ENCODE data around the gene SETD2. TPM values are rescaled to one million over a fixed set of nuclear protein-coding genes. Genes with fewer than 3 reads are reported as not detected.

Gene SETD2
- polyA plus RNA-seq, 3 donors, result 3.1 to 22.4 (median 7.5) TPM

DNA sequence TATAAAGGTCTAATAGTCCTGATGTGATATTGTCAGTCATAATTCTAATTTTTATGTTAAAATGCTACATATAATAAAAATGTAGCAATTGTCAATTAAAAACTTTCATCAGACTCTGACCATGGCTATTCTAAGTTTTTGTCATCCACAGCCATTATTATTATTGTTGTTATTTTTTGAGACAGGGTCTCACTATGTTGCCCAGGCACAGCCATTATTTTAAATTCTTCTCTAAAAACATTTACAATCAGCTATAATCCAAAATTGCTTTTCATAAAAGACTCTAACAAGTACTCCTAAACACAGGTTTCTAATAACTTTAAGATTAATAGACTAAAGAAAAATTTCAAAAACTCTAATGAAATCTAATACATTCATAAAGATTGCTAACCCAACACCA, 41.0 kb upstream of the SETD2 start:
- Histone ChIP-seq H3K4me1 (ENCODE audit: control insufficient read depth in 1 of 2, insufficient read depth in 2 of 2, low read length in 2 of 2) (no peaks in the 10 kb centered on the region), H2AFZ (ENCODE audit: insufficient read depth, low read depth, low read length, poor library complexity, severe bottlenecking) (no peak overlapping the region), H3K4me2 (replicated peaks; ENCODE audit: extremely low read depth, low read length, poor library complexity, severe bottlenecking) (no peak overlapping the region), H3K27ac (ENCODE audit: low read depth in 1 of 2, low read length in 2 of 2) (no peak overlapping the region), H4K20me1 (ENCODE audit: insufficient read depth, low read length) (no peaks in the 10 kb centered on the region), H3K79me2 (ENCODE audit: insufficient read depth, low read length) (no peaks in the 10 kb centered on the region), H3K9ac (ENCODE audit: insufficient read depth, low read length, poor library complexity, severe bottlenecking) (no peak overlapping the region), H3K27me3 (ENCODE audit: control insufficient read depth in 2 of 2, insufficient read depth in 2 of 2, low read length in 2 of 2) (no peaks in the 10 kb centered on the region), H3K4me3 (replicated peaks in 1 of 3; ENCODE audit: low read depth in 2 of 3, low read length in 3 of 3) (no peak overlapping the region), H3K36me3 (replicated peaks in 1 of 2; ENCODE audit: control insufficient read depth in 1 of 2, insufficient read depth in 2 of 2, low read length in 2 of 2) (no peaks in the 10 kb centered on the region), H3K9me3 (replicated peaks in 1 of 2; ENCODE audit: control insufficient read depth in 1 of 2, insufficient read depth in 1 of 2, low read length in 2 of 2) (no peaks in the 10 kb centered on the region)
- Mint-ChIP-seq H3K27me3 (ENCODE audit: low read depth in 3 of 3) (no peaks in the 10 kb centered on the region), H3K4me3 (no peak overlapping the region), H3K4me1 (no peaks in the 10 kb centered on the region), H3K36me3 (no peaks in the 10 kb centered on the region), H3K9me3 (peaks cover 0 to 3% (median 0%) of the 10 kb centered on the region in 7 donors), H3K27ac (no peak overlapping the region)
- intact Hi-C loops (cut with micrococcal nuclease), result no loop called here
- TF ChIP-seq, protein P1, sequence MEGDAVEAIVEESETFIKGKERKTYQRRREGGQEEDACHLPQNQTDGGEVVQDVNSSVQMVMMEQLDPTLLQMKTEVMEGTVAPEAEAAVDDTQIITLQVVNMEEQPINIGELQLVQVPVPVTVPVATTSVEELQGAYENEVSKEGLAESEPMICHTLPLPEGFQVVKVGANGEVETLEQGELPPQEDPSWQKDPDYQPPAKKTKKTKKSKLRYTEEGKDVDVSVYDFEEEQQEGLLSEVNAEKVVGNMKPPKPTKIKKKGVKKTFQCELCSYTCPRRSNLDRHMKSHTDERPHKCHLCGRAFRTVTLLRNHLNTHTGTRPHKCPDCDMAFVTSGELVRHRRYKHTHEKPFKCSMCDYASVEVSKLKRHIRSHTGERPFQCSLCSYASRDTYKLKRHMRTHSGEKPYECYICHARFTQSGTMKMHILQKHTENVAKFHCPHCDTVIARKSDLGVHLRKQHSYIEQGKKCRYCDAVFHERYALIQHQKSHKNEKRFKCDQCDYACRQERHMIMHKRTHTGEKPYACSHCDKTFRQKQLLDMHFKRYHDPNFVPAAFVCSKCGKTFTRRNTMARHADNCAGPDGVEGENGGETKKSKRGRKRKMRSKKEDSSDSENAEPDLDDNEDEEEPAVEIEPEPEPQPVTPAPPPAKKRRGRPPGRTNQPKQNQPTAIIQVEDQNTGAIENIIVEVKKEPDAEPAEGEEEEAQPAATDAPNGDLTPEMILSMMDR (IDR thresholded peaks at IDR 0.05), result no peak
- DNase-seq, result no peak

DNA sequence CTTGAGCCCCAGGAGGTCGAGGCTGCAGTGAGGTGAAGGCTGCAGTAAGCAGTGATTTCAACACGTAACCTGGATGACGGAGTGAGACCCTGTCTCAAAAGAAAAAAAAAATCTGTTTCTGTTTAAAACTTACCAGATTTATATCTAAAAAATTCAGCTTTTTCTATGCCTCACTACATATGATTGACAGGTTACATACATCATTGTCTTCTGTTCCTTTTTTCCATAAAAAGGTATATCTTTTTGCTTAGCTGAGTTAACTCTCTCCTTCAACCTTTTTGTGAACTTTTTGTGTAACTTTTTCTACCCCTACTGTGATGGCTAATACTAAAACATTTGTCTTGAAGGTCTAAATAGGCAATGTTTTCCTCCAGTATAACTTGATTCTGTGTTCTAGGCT, 38.6 kb upstream of the SETD2 start:
- Histone ChIP-seq H3K4me2 (replicated peaks; ENCODE audit: extremely low read depth, low read length, poor library complexity, severe bottlenecking) (no peak overlapping the region), H3K9me3 (replicated peaks in 1 of 2; ENCODE audit: control insufficient read depth in 1 of 2, insufficient read depth in 1 of 2, low read length in 2 of 2) (no peaks in the 10 kb centered on the region), H3K36me3 (replicated peaks in 1 of 2; ENCODE audit: control insufficient read depth in 1 of 2, insufficient read depth in 2 of 2, low read length in 2 of 2) (no peaks in the 10 kb centered on the region), H3K4me3 (replicated peaks in 1 of 3; ENCODE audit: low read depth in 2 of 3, low read length in 3 of 3) (no peak overlapping the region), H3K9ac (ENCODE audit: insufficient read depth, low read length, poor library complexity, severe bottlenecking) (no peak overlapping the region), H4K20me1 (ENCODE audit: insufficient read depth, low read length) (no peaks in the 10 kb centered on the region), H3K79me2 (ENCODE audit: insufficient read depth, low read length) (no peaks in the 10 kb centered on the region), H3K27ac (ENCODE audit: low read depth in 1 of 2, low read length in 2 of 2) (no peak overlapping the region), H2AFZ (ENCODE audit: insufficient read depth, low read depth, low read length, poor library complexity, severe bottlenecking) (no peak overlapping the region), H3K4me1 (ENCODE audit: control insufficient read depth in 1 of 2, insufficient read depth in 2 of 2, low read length in 2 of 2) (no peaks in the 10 kb centered on the region), H3K27me3 (ENCODE audit: control insufficient read depth in 2 of 2, insufficient read depth in 2 of 2, low read length in 2 of 2) (no peaks in the 10 kb centered on the region)
- no peak for DNase-seq
- intact Hi-C loops (cut with micrococcal nuclease), result no loop called here
- no CpG with 5 or more reads among the region's 3 CpGs for WGBS (ENCODE audit: insufficient coverage)
- H3K27ac Mint-ChIP-seq, result no peak overlapping the region
- no peak overlapping the region for H3K4me3 Mint-ChIP-seq
- no peaks in the 10 kb centered on the region for H3K27me3 Mint-ChIP-seq (ENCODE audit: low read depth in 3 of 3)
- TF ChIP-seq, protein P1 (IDR thresholded peaks at IDR 0.05), result no peak
- peaks cover 0 to 3% (median 0%) of the 10 kb centered on the region in 7 donors for H3K9me3 Mint-ChIP-seq
- H3K4me1 Mint-ChIP-seq, result no peaks in the 10 kb centered on the region
- H3K36me3 Mint-ChIP-seq, result no peaks in the 10 kb centered on the region
